NCI-H460 (cell line): ENCODE results near the gene RASGRF1. TPM values are rescaled to one million over a fixed set of nuclear protein-coding genes. Genes with fewer than 3 reads are reported as not detected.

Source experiments
- DNase-seq: peaks from one replicate; pipeline ENCODE4 v3.0.0-alpha.2; 2016; ENCODE audit warnings: low read depth; ENCODE audit errors: extremely low read depth
- total RNA-seq: library from RNA; depleted of rRNA; stranded (reverse); fragments of >200 nt; shearing (Covaris generic); gene quantifications from 2 replicates; pipeline ENCODE4 v1.2.3, GENCODE V29; 2014

Gene RASGRF1
- total RNA-seq, 1 experiment from 2014 or later: not detected

DNA sequence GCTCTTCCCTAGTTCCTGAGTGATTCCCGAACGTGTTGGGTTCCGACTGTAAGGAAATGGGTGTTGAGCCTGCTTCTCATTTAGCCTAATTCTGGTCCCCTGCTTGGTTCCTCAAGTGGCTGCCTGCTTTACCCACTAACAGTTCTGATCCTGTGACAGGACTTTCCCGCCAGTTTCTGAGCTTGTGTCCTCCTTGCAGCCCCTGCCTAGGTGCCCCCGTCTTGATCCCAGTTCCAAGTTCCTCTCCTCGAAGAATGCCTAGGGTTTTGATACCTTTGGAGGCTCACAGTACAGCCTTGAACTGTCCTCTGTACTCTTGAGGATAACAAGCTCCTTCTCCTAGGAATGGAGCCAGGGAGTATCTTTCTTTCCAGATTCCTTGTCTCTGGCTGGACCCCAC, 12.0 kb upstream of the RASGRF1 start:
- DNase-seq: no peak

DNA sequence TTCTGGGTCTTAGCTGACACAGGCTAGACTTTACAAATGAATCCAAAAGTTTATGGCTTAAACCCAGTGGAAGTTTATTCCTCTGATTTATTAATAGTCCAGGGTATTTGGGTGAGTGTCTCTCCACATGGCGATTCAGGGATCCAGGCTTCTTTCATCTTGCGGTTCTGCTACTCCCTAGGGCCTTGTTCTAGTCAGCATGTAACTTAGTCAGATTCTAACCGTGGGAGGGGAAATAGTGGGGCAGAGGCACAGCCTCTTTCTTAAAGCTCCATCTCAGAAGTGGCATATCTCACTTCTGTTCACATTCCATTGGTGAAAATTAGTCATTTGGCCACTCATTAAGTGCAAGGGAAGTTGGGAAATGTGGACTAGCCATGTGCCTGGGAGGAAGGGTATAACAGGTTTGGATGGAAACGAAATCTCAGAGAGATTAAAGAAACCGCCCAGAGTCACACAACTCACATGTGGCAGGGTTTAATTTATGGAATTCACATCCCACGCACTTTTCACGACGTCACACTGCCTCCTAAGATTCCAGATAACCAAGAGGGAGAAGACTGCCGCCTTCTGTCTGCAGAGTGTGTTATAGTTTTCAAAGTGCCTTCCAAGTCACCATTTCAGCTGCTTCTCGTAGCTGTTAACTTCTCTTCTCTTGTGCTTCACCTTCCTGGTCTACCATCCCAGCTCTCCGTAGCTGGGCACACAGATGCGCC, 11.4 kb upstream of the RASGRF1 start:
- no peak for DNase-seq

DNA sequence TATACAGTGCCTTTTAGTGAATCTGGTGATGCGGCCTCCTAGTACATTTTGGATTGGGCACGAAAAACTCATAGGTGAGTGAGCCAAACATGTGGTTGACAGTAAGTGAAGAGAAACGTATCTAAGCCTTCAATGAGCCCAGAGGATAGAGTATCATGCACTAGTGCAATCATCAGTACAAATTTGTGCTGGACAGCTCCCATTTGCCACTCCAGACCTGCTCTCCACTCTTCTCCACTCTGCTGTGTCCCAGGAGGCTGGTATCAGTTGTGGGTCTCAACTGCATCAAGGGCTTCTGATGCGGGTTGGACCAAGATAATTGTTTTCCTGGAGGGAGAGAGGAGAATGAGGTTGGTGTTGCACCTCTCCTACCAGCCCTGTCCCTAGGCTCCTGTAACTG, 9.1 kb upstream of the RASGRF1 start:
- no peak for DNase-seq

DNA sequence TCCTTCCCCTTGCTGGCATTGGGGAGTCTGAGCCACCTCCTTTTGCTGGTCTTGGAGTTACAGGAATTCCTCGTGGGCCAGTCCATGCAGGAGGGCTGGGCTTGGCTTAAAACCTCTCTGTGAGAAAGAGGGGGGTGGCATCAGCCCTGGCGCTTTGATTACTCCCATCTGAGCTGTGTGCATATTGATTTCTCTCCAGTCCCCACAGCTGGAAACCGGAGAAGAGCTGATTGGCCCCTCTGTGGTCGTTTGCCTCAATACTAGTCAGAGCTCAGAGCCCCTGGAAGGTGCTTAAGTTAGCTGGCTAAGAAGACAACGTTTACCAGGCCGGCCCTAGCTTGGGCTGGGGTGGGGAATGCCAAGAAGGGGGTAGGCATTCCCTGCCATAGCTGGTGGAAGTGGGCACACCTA, 4.0 kb upstream of the RASGRF1 start:
- DNase-seq: no peak

DNA sequence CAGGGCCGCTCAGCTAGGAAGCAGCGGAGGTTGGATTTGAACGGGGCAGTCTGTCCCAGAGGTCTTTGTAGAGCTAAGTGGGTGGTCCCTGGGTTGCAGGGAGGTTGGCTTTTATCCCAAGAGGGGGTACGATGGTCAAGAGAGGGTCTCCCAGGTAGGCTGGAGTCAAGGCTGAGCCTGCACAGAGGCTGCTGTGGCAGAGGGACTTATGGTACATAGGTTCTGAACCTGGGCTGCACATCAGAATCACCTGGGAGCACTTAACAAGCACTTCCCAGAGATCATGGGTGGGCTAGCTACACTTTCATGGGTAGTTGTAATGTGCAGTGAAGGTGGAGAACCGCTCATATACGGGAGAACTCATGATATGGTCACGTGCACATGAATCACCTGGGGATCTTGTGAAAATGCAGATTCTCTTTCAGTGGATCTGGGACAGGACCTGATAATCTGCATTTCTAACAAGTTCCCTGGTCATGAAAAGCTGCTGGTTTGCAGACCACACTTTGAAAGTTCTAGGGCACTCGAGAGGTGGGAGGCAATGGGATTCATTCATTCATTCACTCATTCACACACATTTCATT, 2.9 kb upstream of the RASGRF1 start:
- DNase-seq: no peak

DNA sequence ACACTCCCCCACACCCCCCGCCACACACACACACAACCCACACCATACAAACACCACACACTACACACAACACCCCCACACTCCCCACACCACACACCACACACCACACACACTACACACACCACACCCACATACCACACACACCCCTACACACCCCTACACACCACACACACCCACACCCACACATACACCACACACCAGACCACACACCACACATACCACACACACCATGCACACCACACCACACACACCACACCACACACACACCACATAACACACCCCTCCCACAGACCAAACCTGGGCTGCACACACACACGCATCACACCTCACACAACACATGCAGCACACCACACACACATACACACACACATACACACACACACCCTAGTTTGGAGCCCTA, 1.8 kb upstream of the RASGRF1 start:
- DNase-seq: no peak

DNA sequence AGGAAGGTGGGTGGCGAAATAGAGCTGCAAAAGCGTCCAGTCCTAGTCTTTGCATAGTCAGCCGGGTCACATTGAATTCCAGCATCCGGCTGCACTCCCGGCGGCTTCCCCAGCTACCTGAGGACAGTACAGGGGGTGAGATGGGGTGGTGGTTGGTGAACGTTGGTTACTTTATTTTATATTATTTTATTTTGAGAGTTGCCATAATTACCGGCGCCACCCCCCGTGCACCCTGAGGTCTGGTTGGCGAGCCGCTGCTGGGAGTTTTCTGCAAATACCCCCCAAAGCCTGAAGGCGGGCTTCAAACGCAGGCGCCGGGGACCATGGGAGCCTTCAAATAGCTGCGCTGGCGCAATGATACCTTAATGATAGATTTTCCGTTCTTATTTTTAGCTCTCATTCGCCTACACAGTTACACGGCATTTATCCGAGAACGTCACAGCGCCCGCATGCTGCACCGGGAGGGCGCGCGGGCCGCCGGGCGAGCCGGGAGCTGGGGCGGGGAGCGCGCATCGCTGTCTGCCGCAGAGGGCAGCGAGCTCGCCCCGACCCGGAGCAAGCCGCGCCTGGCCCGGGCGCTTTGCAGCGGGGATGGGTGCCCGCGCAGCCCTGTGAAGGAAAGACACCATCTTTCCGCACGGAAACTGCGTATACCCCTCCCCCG, 756 bp upstream of the RASGRF1 start:
- peak; percentile 5 for DNase-seq

DNA sequence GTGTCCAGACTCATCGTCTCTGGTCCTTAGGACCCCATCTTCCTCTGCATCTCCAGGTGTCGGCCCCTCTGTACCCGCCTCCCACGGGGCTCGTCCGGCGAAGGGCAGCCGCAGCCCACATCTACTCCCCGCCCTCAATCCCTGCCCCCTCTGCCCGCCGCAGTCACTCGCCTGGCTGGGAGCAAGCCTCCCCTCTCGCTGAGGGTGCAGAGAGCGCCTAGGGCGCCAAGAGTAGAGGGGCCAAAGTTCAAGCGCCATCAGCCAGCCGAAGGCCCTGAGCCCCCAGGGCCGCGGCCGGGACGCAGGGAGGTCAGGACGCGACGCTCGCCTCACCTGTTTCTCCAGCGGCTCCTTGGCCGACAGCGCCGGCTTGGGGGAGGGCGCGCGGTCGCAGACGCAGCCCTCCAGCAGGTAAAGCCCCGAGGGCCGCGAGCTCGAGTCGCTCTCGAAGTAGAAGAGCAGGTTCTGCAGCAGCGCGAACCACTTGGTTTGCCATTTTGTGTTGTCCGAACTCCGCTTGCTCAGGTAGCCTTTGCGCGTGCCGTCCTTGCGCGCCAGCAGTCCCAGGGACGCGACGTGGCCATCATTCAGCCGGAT, 592 bp downstream of the RASGRF1 start:
- DNase-seq: no peak

DNA sequence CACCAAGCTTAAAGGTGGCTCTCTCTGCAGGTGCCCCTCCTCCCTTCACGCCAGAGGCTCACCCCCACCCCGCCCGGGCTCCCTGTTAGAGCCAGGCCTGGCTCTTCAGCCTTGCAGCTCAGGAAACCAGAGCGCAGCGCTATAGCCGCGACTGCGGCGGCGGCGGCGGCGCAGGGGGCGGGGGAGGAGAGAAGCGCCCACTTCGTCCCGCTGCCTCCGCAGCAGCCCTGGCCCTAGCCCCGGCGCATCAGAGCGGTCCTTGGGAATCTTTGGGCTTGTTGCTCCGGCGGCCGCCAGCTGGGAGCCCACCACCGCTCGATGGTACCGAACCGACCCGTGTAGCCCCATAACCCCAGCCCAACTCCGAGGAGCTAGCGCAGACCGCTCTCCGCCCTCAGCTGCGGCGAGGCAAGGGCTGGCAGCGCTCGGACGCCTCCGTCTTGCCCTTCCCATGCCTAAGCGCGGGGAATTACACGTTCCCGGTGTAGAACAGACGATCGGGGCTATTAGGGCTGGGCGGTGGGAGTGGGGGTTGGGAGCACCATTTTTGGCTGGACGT, 1.2 kb downstream of the RASGRF1 start:
- no peak for DNase-seq

DNA sequence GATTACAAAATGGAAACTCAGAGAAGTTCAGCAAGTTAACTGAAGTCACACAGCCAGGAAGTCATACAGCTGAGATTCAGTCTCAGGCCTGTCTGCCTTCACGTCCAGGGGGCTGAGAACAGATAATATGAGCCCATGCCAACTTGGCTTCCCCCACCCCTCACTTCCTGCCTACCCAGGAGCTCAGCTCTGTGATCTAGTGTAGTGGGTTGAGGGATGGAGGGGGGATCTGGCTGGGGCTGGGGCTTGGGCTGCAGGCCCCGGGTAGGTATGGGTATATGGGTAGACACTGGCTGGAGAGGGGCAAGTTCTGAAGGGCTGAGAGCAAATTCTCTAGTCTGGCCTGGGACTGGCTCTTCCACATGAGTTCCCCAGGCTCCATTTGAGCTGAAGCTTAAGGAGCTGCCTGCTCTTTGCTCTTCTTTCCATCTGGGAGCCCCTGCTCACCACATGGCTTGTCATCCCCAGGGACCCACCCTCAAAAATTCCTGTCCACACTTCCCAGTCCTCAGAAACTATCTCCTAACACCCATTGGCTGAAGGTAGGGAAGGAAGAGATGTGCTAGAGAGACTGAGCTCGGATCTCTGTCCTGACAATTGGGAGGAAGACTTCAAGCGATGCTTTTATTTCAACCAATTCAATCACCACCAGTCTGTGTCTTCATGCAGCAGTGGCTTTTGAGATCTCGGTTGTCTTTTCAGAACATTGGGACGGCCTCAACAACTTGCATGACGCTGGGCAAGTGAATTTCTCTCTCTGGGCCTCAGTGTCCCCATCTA, 2.0 kb downstream of the RASGRF1 start:
- DNase-seq: no peak

DNA sequence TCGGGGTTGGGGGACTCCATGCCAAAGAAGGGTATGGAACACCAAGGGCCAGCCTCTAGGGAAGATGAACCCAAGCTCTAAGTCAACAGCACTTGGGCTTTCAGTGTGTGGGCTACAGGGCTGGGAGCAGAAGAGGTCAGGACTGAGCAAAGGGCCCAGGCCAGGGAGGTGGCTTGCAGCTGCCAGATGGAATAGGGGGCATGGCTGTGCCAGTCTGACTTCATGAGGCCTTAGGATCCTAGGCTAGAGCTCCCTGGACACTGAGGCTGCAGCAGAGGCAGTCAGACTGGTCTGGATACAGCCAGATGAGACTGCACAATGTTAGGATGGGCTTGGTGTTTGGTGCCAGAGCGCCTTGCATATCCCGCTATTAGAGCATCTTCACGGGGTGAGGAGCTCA, 3.8 kb downstream of the RASGRF1 start:
- no peak for DNase-seq

DNA sequence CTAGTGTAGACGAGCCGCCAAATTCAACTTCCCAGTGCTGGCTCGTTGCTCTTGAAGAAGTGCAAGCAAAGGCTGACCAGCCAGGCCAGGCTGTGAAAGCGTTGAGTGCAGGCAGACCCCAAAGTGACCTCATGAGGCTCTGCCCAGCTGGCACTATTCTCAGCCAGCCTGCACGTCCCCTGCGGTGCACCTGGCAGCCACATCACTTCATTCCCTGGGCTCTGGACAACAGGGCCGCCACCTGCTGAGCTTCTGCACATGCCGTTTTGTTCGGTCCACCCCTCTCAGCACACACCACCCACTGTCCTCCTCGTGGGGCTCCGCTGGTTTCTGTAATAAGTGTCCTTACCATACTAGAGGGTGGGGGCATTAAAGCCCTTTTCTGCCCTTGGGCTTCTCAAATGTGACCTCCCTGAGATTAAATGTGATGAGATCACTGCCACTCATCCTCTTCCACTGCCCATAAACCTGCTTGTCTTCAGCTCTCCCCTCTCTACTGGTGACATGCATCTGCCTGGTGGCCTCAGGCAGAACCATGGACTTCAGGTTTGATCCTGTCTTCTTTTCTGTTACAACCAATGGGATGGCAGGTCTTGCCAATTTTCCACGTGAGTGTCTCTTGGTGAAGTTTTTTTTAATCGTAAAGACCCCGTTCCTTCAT, 6.1 kb downstream of the RASGRF1 start:
- DNase-seq: no peak

DNA sequence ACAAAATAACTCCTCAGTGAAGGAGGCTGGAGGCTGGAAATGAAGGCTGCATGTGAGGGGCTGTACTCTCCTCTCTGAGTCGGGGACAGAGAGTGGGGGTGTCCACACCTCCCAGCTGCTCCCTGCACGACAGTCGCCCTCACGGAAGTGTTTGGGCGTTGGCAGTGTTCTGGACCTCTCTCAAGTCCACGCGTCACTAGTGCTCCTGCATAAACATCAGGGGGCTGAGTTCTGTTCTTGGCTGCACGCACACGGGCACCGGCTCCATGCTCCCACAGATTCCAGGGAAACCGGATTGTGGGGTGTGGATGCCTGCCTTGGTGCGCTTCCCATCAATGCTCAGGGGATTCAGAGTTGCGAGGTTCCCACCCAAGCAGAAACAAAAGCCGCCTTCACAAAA, 7.4 kb downstream of the RASGRF1 start:
- no peak for DNase-seq

DNA sequence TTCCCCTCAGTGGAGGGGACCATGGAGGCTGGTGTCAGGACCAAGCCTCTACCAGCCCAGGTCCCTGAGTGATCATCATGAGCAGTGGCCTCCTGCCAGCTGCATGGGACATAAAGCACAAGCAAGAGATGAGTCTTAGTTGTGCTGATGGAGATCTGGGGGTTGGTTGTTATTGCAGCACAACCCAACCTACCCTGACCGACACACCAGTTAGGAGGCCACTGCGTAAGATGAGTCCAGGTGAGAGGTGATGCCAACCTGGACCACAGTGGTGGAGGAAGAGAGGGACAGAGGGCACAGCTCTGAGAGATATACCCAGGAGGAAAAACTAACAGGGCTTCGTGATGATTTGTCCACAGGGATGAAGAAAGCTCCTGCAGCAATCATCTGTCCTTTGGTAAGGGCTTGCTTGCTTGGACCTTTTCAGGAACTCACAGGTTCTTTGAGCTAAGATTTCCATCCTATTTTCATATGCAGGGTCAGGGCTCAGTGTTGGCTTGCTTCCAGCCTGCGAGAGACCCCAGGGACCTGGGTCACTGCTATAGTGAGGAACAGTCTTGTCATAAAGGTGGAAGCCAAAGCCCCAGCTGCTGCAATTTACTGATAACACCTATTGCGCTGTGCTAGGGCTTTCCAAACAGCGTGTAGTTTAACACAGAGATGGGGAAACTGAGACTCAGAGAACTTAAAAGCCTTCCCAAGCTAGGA, 8.1 kb downstream of the RASGRF1 start:
- no peak for DNase-seq

DNA sequence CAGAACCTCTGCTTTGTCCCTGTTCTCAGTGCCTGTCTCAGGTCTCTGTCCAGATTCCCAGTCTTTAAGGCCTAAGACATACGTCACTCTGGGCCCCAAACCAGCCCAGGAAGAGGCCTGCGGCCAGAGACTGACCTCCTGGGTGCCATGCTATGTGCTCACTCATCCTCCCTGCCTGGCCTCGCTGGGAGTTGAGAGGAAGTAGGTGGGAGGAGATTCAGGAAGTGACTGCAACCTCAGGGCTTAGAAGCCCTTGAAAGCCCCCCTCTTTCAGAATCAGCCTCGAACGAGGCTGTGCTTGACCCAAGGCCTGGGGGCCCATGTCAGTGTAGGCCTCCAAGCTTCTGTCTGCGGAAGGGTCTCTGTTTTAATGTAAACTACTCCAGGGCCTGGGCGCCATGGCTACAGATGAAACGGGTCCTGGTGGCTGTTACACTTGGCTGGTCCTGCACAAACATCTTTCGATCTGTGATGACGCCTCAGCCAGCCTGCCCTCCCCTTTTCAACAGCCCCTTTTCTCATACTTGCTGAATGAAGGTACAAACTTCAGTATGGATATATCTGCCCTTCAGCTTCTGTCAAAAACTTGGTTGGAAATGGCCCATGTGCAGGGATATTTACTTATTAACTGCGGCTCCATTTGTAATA, 11.7 kb downstream of the RASGRF1 start:
- DNase-seq: no peak

DNA sequence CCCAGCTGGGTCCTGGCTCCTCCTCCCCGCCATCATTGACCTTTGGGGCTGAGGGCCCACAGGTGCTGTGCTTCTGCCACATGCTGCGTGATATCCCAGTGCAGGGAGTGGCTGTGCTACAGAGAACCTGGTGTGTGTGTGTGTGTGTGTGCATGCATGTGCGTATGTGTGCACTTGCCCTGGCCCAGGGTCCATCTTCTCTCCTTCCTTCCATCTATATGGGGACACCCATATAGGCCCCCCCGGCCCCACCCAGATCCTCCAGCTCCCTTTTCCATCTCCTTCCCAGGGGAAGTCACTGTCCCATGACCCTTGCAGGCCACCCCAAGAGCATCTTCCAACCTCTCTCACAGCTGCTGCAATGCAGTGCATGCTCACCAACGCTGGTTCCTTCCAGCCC, 12.6 kb downstream of the RASGRF1 start:
- DNase-seq: no peak

DNA sequence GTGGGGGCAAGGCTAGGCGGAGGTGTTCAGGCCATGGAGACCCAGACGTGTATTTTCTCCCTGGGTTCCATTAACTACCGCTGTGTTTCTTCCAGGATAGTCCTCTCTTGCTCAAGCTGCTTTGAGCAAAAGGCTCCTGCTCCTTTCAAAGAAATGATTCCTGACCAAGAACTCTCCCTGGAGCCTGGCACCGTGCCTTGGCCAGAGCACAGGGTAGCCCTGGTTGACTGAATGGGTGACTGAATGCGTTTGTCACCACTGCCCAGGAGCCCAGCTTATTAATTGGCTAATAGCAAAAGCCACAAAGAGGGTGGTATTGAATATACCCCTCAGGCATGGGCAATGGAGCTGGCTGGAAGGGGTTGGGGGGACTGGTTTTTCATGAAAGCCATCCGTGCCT, 13.9 kb downstream of the RASGRF1 start:
- DNase-seq: no peak

DNA sequence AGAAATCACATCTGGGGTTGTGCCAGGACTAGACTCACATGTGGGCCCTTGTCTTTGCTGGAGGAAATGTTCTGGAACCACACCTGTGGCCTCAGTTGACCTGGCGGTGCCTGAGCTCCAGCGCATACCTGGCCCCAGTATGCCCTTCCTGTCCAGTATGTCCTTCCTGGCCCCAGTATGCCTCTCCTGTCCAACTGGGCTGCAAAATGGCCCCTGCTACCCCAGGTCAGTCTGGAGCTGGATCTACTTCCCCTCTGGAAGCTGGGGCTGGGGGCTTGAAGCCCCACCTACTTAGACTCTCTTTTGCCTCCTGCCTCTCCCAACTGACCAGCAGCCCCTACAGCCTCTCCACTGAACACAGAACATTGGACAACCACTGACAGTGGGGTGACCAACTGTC, 15.3 kb downstream of the RASGRF1 start:
- no peak for DNase-seq

DNA sequence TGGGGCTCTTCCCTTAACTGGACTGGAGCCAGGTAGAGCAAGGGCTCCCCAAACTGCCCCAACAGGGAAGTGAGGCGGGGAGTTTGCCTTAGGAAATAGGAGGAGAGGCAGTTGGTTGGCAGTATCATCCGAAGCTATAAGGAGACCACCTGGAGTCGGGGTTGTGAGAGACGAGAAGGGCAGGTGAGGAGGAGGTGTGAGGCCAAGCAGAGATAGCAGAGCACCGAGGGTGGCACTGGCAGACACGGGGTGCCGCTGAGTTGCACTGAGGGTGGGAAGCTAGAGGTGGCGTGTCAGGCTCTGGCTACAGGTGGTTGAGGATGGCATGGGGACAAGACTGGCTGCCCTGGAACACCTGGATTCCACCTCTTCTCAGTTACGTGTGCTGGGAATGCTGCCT, 17.2 kb downstream of the RASGRF1 start:
- DNase-seq: no peak
